Sigmoid colon (tissue), 4 donors: ENCODE measurements around the gene SERPIND1.

Experiments used
- CTCF ChIP-seq, 4 experiments: fragments of 450-650 bp in 3 of 4; fragments of 200-600 bp in 1 of 4; IDR thresholded peaks; one replicate each; pipeline ENCODE4 v1.5.1; 2016 to 2019; ENCODE audit warnings: antibody characterized with exemption in 4 of 4, mild to moderate bottlenecking in 3 of 4, moderate library complexity in 2 of 4
- EP300 ChIP-seq, 4 donors: sonication (generic); formaldehyde crosslinking; IDR thresholded peaks; one replicate each; pipeline ENCODE4 v1.6.1; 2017; ENCODE audit warnings: antibody characterized with exemption in 4 of 4
- POLR2A ChIP-seq, 2 donors: fragments of 450-650 bp; IDR thresholded peaks; one replicate each; pipeline ENCODE4 v1.6.1; 2016; ENCODE audit warnings: antibody characterized with exemption in 2 of 2, mild to moderate bottlenecking in 2 of 2, moderate library complexity in 2 of 2

GRCh38 chr22:20833225-20833665 lies 59.3 kb downstream of the SERPIND1 start:
- no peak for TF ChIP-seq EP300 (IDR thresholded peaks at IDR 0.05)
- TF ChIP-seq CTCF (IDR thresholded peaks at IDR 0.05), result no peak
- no peak for TF ChIP-seq POLR2A (IDR thresholded peaks at IDR 0.05)
